ENCODE data around the gene DBF4B.

Gene DBF4B

GRCh38 chr17:44772308-44773045, 64.0 kb downstream of the DBF4B start:
- no peak for TF ChIP-seq CTCF (IDR thresholded peaks at IDR 0.05)
- H3K4me1 ChIP-seq (ENCODE audit: control insufficient read depth in 1 of 2, insufficient read depth in 1 of 2, low read depth in 1 of 2, low read length in 1 of 2): peaks cover 40 to 48% of the 10 kb centered on the region in 2 experiments
- no peak overlapping the region for H3K4me3 ChIP-seq (ENCODE audit: low read depth in 1 of 2, low read length in 1 of 2)
- H3K27me3 ChIP-seq: peaks cover 44% of the 10 kb centered on the region
- H3K9me3 ChIP-seq: no peaks in the 10 kb centered on the region
- H3K36me3 ChIP-seq: no peaks in the 10 kb centered on the region
- H3K27ac ChIP-seq: no peak overlapping the region

- Histone ChIP-seq H3K27ac (no peak overlapping the region), H3K4me1 (ENCODE audit: control insufficient read depth in 1 of 2, insufficient read depth in 1 of 2, low read depth in 1 of 2, low read length in 1 of 2) (peaks cover 35 to 44% of the 10 kb centered on the region in 2 experiments), H3K9me3 (no peaks in the 10 kb centered on the region), H3K4me3 (ENCODE audit: low read depth in 1 of 2, low read length in 1 of 2) (no peak overlapping the region), H3K27me3 (peaks cover 50% of the 10 kb centered on the region), H3K36me3 (no peaks in the 10 kb centered on the region)
- TF ChIP-seq CTCF (IDR thresholded peaks at IDR 0.05): no peak
Observed at GRCh38 chr17:44773140-44773539, 64.7 kb downstream of the DBF4B start.

DNA sequence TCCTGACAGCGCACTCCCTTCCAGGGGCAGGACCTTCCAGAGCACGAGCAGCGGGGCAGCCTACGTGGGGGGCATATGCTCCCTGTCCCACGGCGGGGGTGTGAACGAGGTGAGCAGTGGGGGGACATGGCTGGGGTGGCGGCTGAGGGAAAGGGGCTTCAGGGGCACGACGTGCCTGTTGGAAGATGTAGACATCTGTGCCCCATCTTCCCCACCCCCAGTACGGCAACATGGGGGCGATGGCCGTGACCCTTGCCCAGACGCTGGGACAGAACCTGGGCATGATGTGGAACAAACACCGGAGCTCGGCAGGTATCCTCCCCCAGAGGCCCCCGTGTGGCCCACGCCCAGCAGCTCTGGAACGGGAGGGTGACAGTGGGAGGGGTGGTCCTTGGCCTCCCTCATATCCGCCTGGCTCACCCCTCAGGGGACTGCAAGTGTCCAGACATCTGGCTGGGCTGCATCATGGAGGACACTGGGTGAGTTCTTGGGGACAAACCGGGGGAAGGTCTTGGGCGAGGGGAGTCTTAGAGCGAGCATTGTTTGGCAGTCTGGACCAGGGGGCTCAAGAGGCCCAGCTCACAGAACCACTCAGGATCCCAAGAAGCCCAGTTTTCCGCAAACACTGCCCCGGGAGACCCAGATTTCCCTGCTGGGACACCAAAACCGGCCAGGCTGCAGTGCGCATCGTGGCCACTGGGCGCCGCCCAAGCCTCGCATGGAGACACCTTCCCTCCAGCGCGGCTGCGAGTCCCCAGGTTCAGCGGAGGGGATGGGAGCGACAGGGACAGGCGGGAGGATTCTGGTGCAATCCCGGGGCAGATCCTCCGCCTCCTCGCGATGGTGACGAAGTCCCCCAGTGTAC, 66.0 kb downstream of the DBF4B start:
- peak overlapping the region; percentile 25 for H3K27ac ChIP-seq
- H3K27me3 ChIP-seq: peaks cover 61% of the 10 kb centered on the region
- H3K9me3 ChIP-seq: no peaks in the 10 kb centered on the region
- H3K4me1 ChIP-seq (ENCODE audit: control insufficient read depth in 1 of 2, insufficient read depth in 1 of 2, low read depth in 1 of 2, low read length in 1 of 2): peaks cover 24 to 41% of the 10 kb centered on the region in 2 experiments
- TF ChIP-seq CTCF (IDR thresholded peaks at IDR 0.05): peak; percentile 99
- H3K36me3 ChIP-seq: no peaks in the 10 kb centered on the region
- H3K4me3 ChIP-seq (ENCODE audit: low read depth in 1 of 2, low read length in 1 of 2): peak overlapping the region; percentile 64 to 71

DNA sequence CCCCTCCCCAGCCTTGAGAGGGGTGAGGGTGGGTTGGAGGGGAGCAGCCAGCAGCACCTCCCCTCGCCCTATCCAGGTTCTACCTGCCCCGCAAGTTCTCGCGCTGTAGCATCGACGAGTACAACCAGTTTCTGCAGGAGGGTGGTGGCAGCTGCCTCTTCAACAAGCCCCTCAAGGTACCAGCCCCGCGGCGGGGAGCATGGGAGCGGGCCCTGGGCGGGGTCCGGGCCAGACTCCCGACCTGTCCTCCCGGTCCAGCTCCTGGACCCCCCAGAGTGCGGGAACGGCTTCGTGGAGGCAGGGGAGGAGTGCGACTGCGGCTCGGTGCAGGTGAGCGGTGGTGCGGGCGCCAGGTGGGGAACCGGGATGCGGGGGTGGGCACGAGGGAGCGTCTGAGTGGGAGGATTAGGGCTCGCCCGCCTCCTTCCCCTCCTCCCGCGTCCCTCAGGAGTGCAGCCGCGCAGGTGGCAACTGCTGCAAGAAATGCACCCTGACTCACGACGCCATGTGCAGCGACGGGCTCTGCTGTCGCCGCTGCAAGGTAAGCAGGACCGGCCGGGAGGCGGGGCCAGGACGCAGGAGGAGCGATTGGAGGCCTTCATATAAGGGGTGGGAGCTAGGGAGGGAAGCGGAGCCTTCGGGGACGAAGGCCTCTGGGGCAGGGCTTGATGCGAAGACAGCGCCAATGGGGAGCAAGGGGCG, 66.8 kb downstream of the DBF4B start:
- Histone ChIP-seq H3K4me3 (ENCODE audit: low read depth in 1 of 2, low read length in 1 of 2) (peak overlapping the region; percentile 64 to 71), H3K9me3 (no peaks in the 10 kb centered on the region), H3K27me3 (peaks cover 68% of the 10 kb centered on the region), H3K27ac (peak overlapping the region; percentile 25), H3K36me3 (no peaks in the 10 kb centered on the region), H3K4me1 (ENCODE audit: control insufficient read depth in 1 of 2, insufficient read depth in 1 of 2, low read depth in 1 of 2, low read length in 1 of 2) (peaks cover 24 to 43% of the 10 kb centered on the region in 2 experiments)
- peak; percentile 51 for TF ChIP-seq CTCF (IDR thresholded peaks at IDR 0.05)

DNA sequence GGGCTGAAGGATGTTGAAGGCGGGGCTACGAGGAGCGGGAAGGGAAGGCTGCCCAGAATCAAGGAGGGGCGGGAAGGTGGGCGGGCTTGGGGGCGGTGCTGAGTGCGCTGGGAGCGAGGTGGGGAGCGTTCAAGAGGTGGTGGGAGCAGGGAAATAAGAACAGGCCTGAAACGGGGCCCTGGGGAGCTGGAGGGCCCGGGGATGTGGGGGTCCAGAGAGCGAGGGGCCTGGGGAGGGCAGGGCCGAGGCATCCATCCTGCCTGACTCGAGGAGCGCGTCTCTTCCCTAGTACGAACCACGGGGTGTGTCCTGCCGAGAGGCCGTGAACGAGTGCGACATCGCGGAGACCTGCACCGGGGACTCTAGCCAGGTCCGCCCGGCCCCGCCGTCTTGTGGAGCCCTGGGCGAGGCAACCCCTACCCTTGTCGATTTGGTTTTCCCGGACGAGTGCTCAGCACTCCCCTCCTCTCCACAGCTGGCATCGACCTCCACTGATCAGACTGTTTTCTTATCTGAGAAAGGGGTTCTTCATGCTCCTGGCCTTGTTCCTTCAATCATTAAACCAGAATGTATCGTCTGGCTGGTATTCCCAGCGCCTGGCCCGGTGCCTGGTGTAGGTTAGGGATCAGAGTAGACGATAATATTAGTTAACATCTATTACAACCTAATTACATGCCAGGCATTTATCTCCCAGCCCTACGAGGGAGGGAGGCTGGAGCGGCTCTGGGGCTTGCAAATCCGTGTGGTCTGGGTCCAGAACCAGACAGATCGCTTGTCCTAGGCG, 67.6 kb downstream of the DBF4B start:
- peak overlapping the region; percentile 25 for H3K27ac ChIP-seq
- peaks cover 73% of the 10 kb centered on the region for H3K27me3 ChIP-seq
- H3K9me3 ChIP-seq: no peaks in the 10 kb centered on the region
- TF ChIP-seq CTCF (IDR thresholded peaks at IDR 0.05): no peak
- peak overlapping the region; percentile 64 to 71 for H3K4me3 ChIP-seq (ENCODE audit: low read depth in 1 of 2, low read length in 1 of 2)
- H3K4me1 ChIP-seq (ENCODE audit: control insufficient read depth in 1 of 2, insufficient read depth in 1 of 2, low read depth in 1 of 2, low read length in 1 of 2): peaks cover 23 to 38% of the 10 kb centered on the region in 2 experiments
- H3K36me3 ChIP-seq: no peaks in the 10 kb centered on the region

Measured in neutrophil (primary cell).